ENCODE data around the gene FMO1. TPM values are rescaled to one million over a fixed set of nuclear protein-coding genes. Genes with fewer than 3 reads are reported as not detected.
"Not testable (repeated sequence)": the region's sequence is repeated elsewhere in the genome, so short reads cannot be mapped to it uniquely, and the experiment has no call there.

Gene FMO1
- total RNA-seq, 1 donor from 2014 or later = 0.59 TPM

GRCh38 chr1:171226747-171227370 is 21.4 kb upstream of the FMO1 start:
- no peak for DNase-seq
- peak; percentile 81 for ATAC-seq
- intact Hi-C loops (cut with micrococcal nuclease) = loop anchor here (1.0 to 2.0 kb wide), 2 partner anchors 146 to 260 kb away; no protein-coding TSS in a partner anchor

- ATAC-seq = no peak
- intact Hi-C loops (cut with micrococcal nuclease) = no loop called here
- DNase-seq = no peak
Observed at GRCh38 chr1:171231326-171231725, 17.0 kb upstream of the FMO1 start.

- intact Hi-C loops (cut with micrococcal nuclease) = no loop called here
- DNase-seq (no peak), ATAC-seq (no peak)
Observed at GRCh38 chr1:171233183-171233582, 15.1 kb upstream of the FMO1 start.

DNA sequence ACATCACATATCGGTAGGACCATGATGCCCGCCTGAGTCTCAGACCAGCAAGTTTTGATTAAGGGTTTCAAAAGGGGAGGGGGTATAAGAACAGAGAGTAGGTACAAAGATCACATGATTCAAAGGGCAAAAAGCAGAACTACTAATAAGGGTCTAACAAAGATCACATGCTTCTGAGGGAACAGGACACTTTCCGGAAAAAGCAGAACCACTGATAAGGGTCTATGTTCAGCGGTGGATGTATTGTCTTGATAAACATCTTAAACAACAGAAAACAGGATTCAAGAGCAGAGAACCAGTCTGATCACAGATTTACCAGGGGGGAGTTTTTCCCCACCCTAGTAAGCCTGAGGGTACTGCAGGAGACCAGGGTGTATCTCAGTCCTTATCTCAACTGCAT is 12.1 kb upstream of the FMO1 start:
- intact Hi-C loops (cut with micrococcal nuclease); DNase-seq; ATAC-seq: not testable (repeated sequence)

DNA sequence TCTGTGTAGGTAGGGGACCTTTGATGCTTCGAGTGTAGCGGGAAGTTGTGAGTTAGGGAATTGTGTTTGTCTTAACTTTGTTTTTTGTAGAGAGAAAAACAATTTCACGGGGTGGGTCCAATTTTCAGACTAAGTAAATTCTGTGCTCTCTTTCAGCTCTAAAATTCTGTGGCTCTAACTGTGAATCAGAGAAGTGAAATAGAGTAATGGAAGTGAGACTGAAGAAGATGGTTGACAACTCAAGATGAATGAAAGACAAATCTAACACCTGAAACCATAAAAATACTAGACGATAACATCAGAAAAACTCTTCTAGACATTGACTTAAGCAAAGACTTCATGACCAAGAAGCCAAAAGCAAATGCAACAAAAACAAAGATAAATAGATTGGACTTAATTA is 4.4 kb upstream of the FMO1 start:
- ATAC-seq (no peak), DNase-seq (no peak)
- intact Hi-C loops (cut with micrococcal nuclease) = no loop called here

DNA sequence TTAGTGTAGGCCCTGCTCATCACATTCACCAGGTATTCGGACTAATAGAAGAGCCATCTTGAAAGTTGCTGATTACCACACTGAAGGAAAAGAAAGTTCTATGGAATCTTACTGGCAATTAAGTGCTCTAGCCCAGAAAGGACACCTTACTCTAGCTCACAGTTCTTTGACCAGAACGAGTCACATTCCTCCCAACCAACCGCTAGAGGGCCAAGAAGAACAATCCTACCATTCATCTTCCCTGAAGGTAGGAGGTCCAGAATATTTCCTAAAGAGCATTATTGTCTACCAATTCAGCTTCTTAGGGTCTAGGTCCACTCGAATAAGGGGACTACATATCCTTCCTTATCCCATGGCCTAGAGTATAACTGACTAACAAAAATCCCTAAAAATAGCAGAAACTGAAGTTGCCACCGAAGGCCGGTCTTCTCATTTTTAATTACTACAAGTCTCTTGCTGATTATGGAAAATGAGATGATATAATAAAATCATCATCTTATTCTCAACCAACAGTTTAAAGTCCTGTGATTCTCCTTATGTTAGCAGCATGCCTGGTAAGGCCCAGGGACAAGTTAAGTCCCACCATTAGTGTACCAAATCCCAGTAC is 2.7 kb upstream of the FMO1 start:
- peak; percentile 72 for ATAC-seq
- intact Hi-C loops (cut with micrococcal nuclease) = loop anchor here (5.0 kb wide), 1 partner anchor 67 kb away; the partner anchor contains the start of gene FMO4
- no peak for DNase-seq

DNA sequence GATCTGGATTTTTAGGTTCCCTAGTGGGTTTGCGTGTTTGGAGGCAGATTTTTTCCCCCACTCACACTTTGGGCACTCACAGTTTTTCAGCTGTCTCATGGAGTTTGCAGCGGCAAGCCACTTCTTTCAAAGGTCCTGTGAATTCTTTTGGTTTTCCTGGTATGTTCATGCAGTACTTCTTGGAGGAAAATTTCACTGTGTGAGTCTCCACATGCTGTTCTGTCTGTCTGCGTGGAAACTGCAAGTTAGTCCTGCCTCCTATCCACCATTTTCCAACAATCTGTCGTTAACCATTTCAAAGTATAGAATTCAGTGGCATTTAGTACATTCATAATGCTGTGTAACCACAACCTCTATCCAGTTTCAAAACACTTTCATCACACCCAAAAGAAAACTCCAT is 793 bp upstream of the FMO1 start:
- no peak for DNase-seq
- no peak for ATAC-seq
- intact Hi-C loops (cut with micrococcal nuclease) = loop anchor here (5.0 kb wide), 1 partner anchor 65 kb away; the partner anchor contains the start of gene FMO4

DNA sequence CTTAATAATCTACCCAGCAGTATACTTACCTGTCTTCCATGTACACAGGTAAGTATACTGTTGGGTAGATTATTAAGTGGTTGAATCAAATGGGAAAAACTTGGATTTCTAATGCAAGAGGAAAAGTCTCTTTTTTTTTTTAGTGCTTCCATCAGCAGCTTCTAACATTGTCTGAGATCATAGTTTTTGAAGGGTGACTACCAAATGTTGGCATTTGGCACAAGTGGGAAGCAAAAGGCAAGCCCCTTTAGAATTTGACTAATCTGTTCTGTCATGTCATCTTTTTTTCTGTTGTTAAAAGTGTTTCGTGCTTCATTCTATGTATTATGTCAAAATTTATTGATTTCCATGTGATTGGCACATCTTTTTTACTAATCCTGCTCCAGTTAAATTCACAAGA is 547 bp downstream of the FMO1 start:
- intact Hi-C loops (cut with micrococcal nuclease) = loop anchor here (5.0 kb wide), 1 partner anchor 63 kb away; the partner anchor contains the start of gene FMO4
- no peak for ATAC-seq

DNA sequence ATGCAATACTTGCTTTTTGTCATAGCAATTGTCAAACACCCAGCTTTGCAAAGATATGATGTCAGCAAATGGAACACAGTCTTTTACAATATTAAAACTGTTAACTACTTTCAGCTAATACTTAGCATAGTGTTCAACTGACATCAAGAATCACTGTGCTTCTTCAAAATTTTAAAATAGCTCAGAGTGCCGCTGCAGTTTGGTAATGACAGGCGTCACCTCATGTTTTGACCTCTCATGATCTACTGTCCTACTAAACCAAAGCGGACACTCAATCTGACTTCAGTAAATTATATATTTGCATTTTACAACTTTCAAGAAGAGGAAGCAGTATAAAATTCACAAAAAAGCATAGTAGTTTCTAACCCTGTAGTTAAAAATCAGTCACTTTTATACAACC is 2.0 kb downstream of the FMO1 start:
- peak; percentile 39 for ATAC-seq
- intact Hi-C loops (cut with micrococcal nuclease) = no loop called here
- DNase-seq = no peak

More for the DNA sequence above, 547 bp downstream of the FMO1 start:
- DNase-seq = no peak

GRCh38 chr1:171251042-171251951 is 3.0 kb downstream of the FMO1 start:
- ATAC-seq (peak; percentile 53), DNase-seq (peak; percentile 57)
- intact Hi-C loops (cut with micrococcal nuclease) = no loop called here

DNA sequence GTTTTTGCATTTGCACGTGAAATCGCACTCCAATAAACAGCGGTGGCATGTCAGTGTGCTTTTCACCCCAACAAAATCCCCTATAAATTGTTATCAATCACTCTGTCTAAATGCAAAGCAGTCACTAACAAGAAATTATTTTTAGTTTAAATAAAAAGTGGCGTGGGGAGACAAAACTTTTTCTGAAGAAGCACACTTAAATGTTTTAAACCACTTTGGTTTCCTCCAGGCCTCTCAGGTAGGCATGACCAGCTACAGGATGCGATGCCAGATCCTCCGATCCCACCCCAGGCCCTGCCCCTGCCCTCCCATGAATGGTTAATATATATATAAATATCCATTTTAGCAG is 3.6 kb downstream of the FMO1 start:
- no peak for DNase-seq
- ATAC-seq = no peak
- intact Hi-C loops (cut with micrococcal nuclease) = no loop called here

DNA sequence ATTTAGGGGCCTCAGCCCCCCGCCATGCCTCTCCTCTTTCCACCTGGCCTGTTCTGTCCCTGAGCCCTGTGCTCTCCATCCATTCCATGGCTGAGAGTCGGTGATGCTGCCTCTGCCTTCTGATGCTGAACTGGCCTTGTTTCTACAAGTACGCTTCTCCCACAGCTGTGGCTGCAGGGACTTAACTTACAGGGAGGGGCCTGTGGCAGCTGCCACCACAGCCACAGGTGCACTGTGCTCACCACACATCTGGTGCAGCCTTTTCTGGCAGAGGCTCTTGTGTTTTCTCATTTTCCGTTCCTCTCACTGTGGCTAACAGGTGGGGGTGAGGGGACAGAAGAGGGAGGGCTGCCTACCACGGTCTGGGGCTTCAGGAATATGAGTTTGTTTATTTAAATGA is 4.2 kb downstream of the FMO1 start:
- DNase-seq = no peak
- no peak for ATAC-seq
- intact Hi-C loops (cut with micrococcal nuclease) = no loop called here

GRCh38 chr1:171254859-171255258 is 6.6 kb downstream of the FMO1 start:
- ATAC-seq = no peak

DNA sequence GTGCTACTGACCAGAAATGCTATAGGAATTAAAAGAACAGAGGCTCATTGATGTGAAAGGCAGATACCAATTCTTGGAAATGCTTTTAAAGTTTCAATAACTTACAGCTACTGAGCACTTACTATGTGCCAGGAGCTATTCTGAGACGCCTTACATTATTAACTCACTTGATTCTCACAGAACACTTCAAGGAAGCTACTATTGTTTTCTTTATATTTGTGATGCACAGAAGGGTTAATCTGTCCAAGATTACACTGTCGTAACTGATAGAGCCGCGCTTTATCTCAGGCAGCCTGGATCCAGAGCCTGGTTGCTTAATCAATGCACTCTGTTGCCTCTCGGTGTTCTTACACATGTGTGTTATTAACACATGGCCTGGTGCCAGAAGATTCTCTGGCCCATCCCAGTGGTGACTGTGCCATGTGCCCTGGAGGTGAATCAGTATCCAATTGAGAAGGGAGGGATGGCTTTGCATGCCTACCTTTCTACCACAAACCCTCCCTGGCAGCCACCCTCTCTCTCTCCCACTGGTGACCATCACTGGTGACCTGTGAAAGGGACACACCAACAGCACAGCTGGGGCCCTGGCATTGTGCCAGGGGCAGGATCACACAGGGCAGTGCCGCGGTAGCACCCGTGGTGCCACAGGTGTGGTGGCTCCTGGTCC is 8.8 kb downstream of the FMO1 start:
- DNase-seq (peak; percentile 41), ATAC-seq (peak; percentile 49)
- intact Hi-C loops (cut with micrococcal nuclease) = no loop called here

More at GRCh38 chr1:171254859-171255258, 6.6 kb downstream of the FMO1 start:
- intact Hi-C loops (cut with micrococcal nuclease) = no loop called here
- no peak for DNase-seq

DNA sequence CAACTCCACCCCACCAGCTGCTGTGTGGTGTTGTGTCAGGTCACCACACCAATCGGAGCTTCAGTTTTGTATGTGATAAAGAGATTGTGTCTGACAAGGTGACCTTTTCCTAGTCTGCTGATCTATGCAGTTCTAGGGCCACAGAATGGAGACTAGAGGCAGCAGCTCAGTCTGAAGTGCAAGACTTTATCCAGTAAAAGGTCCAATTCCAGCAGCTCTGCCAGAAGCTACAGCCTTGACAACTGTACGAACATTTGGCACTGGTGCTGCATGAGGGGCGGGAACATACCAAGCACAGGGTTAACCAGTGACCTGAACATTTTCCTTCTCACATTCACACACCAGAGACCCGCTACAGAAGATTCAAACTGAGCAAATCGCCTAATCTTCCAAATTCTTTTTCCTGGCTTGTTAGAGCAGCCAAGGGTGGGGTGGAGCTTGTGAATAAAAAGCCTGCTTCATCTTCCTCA is 9.3 kb downstream of the FMO1 start:
- DNase-seq = no peak
- peak; percentile 61 for ATAC-seq
- intact Hi-C loops (cut with micrococcal nuclease) = no loop called here

- DNase-seq = no peak
- intact Hi-C loops (cut with micrococcal nuclease) = no loop called here
- peak; percentile 14 for ATAC-seq
Observed at GRCh38 chr1:171258429-171258828, 10.1 kb downstream of the FMO1 start.

DNA sequence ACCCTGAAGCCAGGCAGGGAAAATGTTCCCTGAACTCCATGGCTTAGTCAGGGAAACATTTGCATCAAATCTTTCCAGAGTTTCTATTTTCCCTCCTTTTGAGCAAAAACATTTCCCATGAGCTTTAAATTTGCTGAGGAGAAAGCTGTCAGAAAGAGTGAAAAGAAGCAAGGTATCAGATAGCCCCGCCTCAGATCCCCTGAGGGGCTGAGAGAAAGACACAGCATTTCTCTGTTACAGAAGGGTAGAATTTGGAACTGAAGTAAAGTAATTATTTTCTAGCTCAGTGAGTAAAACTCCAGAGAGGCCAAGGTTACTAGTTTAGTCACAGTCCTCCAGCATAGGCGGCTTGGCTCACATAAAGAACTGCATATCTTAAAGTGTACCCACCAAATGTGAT is 10.6 kb downstream of the FMO1 start:
- ATAC-seq (peak; percentile 45), DNase-seq (no peak)
- intact Hi-C loops (cut with micrococcal nuclease) = no loop called here

DNA sequence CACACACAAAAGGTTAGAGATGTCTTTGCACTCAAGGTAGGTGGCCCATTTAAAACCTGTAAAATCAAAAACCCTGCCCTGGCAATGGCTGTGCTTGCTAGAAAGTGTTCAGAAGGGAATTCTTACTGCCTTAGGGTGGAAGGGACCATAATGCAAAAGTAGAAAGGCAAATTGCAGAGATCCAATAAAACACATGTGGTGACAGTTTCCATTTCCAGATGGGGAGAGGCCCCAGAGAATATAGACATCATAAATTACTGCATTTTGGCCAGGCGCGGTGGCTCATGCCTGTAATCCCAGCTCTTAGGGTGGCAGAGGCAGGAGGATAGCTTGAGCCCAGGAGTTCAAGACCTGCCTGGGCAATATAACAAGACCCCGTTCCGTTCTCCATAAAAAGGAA is 13.0 kb downstream of the FMO1 start:
- DNase-seq (no peak), ATAC-seq (no peak)
- intact Hi-C loops (cut with micrococcal nuclease) = no loop called here

GRCh38 chr1:171263901-171264300 is 15.6 kb downstream of the FMO1 start:
- ATAC-seq (peak; percentile 50), DNase-seq (no peak)
- intact Hi-C loops (cut with micrococcal nuclease) = no loop called here

All from left ventricle myocardium superior (tissue), 1 donor.